Measurements from ENCODE around the gene FBXO42.
"Not testable (repeated sequence)": the region's sequence is repeated elsewhere in the genome, so short reads cannot be mapped to it uniquely, and the experiment has no call there.

Gene FBXO42

DNA sequence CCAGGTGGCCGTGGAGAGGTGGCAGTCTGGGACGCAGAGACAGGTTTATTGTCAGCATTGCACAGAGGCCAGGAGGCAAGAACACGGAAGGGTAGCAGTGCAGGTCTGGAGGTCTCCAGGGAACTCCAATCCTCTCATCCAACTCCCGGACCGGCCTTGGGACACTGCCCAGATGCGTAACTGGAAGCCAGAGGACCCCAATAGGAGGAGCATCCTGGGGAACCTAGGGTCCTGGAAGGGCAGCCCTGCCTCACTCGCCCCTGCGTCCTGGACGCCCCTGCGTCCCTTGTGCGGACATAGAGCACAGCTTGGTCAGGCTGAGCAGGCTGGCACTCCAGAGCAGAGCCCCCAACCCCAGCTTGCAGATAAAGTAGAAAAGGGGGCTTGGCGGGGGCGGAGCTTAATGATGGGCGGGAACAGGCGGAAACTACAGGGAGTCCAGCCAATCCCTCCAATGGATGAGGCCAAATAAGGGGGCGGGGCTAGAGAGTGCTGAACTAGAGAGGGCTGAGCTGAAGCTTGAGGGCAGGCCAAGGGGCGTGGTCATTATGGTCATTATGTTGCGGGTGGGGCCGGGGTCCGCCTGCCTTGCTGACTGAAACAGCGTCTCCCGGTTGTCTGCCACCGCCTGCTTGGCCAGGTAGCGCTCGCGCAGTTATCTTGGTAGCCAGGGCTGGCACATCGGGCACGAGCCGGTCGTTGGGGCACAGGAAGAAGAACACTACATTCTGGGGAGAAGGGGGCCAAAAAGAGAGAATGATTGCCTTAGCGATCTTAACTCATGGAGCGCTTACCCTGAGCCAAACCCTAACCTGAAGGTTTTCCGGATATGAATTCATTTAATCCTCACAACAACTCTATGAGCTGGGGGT lies 136.2 kb downstream of the FBXO42 start:
- peak; percentile 24 for DNase-seq

- not testable (repeated sequence) for DNase-seq
Measured at GRCh38 chr1:16215240-16215639, 137.0 kb downstream of the FBXO42 start.

- DNase-seq, result not testable (repeated sequence)
Measured at GRCh38 chr1:16213544-16213943, 138.7 kb downstream of the FBXO42 start.

DNA sequence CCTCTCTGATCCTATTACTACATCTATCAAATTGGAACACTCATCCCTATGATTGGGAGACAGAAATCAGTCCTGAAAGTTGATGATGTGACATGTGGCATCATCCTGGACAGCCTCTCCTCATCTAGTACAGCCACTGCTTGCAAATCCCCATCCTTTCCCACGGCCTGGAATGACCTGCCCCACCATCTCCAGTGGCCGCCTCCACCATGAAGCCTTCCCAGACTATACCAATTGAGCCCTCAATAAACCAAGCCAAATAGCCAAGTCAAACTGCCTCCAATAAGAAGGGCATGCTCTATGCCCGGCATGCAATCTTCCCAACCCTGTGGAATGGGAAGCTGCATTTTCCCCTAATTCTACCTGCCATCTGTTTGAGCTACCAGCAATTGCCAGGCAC lies 139.3 kb downstream of the FBXO42 start:
- DNase-seq, result no peak

- DNase-seq, result peak; percentile 90
Measured at GRCh38 chr1:16212251-16212961, 139.9 kb downstream of the FBXO42 start, which contains the start of gene ARHGEF19. TSS of gene ARHGEF19 (minus strand) at chr1:16212652. CDS start at chr1:16209054, 3,598 bp downstream.

DNA sequence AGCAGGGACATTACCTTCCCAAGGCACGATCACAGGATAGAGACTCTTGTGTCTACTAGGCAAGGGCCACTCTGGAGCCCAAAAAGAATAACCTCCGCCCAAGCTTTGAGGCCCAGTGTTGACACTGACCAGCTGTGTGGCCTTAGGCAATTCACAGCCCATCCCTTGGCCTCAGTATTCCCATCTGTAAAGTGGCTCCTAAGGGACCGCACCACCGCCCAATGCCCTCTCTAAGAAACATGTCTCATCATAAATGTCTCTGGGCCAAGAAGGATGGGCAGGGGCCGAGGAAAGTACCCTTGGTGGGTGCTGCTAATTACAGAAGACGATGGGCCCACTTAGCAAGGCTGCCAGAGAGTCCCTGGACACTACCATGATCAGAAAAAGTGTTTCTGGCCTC lies 140.5 kb downstream of the FBXO42 start:
- no peak for DNase-seq

DNA sequence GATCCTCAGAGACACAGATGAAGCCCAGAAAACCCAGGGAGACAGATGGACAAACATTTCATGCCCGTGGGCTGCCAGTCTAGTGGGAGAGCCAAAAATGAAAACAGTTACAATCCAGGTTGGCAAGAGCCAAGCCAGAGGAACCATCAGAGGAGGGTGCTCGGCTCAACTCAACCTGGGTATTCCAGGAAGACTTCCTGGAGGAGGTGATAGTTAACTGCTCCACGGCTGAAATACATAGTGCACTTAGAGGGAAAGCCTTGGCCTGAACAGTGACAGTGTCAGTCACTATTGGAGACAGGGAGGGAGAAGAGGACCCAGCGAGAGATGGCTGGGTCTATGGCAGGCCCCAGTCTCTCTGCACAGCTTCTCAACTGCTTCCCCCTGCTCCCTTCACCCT lies 141.7 kb downstream of the FBXO42 start:
- DNase-seq, result no peak

DNA sequence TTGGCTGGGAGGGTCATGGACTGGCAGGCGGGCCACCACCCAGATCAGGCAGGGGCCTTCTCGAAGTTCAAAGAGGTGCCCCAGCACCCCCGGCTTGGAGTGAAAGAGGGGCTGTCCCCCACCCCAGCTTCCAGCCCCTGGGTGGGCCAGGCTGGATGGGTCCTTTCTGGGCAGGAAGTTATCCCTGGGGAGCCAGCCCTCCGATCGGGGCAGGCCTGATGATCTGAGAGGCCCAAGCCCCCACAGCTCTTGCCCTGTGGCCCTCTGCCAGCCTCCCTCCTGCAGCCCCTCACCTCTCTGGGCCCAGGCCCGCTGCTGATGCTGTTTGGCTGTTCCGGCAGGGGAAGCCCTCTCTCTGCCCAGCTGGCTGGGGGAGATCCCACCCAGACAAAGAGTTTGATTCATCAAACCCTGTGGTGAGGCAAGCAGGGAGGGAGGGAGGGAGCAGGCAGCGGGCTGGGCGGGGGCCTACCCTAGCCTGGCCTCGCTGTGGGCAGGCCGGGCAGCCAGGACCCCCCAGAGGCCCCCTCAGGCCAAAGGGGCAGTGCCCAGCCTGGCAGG lies 142.4 kb downstream of the FBXO42 start:
- DNase-seq, result no peak

GRCh38 chr1:16209132-16209846 lies 143.0 kb downstream of the FBXO42 start:
- DNase-seq, result no peak

GRCh38 chr1:16208270-16208987 lies 143.9 kb downstream of the FBXO42 start:
- DNase-seq, result no peak

DNA sequence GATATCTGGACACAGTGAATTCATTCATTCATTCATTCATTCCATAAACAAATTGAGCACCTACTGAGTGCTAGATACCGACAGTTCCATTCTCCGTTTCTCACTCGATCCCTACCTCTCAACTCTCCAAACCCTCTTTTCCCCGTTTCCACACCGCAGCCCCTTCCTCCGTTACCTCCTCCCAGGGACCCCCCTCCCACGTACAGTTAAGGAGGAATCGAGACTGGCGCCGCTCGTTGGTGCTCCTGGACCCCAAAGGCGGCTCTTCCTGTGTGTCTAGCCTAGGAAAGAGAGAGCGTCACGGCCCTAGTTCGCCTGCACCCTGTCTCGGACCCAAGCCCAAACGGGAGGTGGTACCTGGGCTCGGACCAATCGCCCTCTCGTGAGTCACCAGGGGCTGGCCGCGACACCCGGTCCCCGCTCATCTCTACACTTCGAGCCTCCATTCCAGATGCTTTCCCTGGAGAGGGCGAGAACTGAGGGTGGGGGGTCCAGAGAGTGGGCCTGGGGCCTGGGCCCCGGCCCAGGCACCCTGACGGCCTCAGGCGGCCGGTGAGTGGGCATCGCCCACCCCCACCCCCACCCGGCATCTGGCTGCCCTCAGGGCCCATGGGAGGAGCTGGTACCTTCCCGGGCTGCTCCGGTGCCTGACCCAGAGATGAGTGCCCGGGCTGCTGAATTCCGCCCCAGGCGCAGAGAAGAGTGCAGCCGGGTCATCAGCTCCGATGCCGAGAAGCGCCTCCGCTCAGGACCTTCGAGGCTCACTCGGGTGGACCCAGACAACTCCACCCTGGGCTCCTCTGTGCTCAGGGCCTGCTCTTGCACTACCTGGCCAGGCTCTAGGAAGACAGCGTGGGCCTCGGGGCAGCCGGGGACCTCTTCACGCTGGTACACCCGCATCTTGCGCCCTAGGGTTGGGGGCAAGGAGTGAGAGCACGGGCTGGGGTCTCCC lies 144.7 kb downstream of the FBXO42 start:
- DNase-seq, result no peak

- peak; percentile 95 for DNase-seq
Measured at GRCh38 chr1:16206547-16207317, 145.5 kb downstream of the FBXO42 start.

- DNase-seq, result no peak
Measured at GRCh38 chr1:16205891-16206546, 146.3 kb downstream of the FBXO42 start.

DNA sequence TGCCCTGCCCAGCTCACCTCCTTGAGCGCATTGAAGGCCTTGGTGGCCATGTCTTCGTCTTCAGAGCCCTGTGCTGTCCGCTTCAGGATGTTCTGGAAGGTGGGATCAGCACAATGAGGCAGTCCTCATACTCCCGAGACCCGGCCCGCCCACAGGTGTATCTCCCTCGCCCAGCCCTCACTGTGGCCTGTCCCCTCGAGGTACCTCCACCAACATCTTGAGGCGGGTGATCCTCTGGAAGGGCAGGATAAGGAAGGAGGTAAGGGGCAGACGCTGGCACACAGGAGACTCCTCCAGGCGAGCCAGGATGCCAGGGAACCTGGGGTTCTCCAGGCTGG lies 147.0 kb downstream of the FBXO42 start:
- no peak for DNase-seq

GRCh38 chr1:16204634-16205333 lies 147.5 kb downstream of the FBXO42 start:
- peak; percentile 42 for DNase-seq

- DNase-seq, result no peak
Measured at GRCh38 chr1:16204216-16204615, 148.1 kb downstream of the FBXO42 start.

DNA sequence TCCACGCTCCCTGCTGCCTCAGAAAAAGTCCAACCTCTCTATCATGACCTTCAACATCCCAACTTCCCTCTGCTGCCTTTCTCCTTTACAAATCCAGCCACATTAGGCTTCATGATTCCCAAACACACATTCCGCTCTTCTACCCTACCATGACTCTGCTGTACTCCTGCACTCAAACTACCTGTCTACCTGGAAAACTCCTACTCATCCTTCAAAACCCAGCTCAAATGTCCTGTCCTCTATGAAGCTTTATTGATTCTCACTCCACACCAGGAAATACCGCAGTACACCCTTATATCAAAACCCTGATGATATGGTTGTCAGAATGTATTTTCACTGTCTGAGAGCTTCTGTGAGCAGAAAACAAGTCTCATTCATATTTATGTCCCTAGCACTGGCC lies 148.7 kb downstream of the FBXO42 start:
- DNase-seq, result no peak

DNA sequence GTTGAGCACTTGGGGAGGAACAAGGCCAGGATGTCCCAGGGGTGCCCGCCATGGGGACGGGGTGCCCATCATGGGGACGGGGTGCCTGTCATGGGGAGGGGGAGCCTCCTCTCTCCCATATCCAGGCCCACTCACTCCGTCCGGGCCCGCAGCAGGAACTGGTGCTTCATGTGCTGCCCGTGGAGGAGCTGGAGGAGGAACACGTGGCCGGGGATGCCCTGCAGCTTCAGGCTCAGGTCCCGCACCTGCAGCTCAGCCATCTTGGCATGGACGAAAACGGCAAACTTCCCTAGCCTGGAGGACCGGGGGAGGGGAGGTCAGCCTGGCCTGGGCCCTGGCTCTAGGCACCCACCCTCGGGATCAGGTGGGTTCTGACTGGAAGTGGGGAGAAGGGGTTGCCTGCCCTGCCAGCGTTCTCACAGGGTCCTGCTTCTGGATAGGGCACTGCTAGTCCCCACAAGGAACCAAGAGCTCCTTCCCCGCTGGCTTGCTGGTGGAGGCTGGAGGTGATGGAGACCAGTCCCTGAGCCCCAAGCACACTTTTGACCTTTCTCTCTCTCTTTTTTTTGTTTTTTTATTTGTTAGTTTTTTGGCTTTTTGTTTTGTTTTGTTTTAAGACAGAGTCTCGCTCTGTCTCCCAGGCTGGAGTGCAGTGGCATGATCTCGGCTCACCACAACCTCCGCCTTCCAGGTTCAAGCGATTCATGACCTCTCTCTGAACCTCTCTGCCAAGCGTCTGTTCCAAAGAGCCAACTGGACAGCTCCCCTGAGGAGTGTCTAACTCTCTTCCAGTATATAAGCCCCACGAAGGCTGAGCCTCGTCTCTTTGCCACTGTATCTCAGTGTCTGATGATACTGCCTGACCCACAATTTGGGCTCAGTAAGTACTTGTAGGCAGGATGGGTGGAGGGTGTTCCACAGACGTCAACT lies 149.7 kb downstream of the FBXO42 start:
- no peak for DNase-seq

Data from COR-L47 (cell line).